WTC11 (cell line): Measurements from ENCODE around the gene GTF3C4.

Experiments used
- ATF2 ChIP-seq: sonication (generic); formaldehyde crosslinking; IDR thresholded peaks from 2 replicates; pipeline ENCODE4 v1.8.1; 2022; ENCODE audit warnings: low read depth, missing genetic modification reagents, borderline replicate concordance
- E2F1 ChIP-seq: sonication (generic); formaldehyde crosslinking; IDR thresholded peaks from 2 replicates; pipeline ENCODE4 v1.8.0; 2022; ENCODE audit warnings: mild to moderate bottlenecking, missing genetic modification reagents
- IRF1 ChIP-seq: sonication (generic); formaldehyde crosslinking; IDR thresholded peaks from 2 replicates; pipeline ENCODE4 v1.8.0; 2023; ENCODE audit warnings: missing genetic modification reagents
- TEAD1 ChIP-seq: sonication (generic); formaldehyde crosslinking; IDR thresholded peaks from 2 replicates; pipeline ENCODE4 v1.8.0; 2022; ENCODE audit warnings: mild to moderate bottlenecking, missing genetic modification reagents
- USF1 ChIP-seq: sonication (generic); formaldehyde crosslinking; IDR thresholded peaks from 2 replicates; pipeline ENCODE4 v1.8.0; 2022; ENCODE audit warnings: mild to moderate bottlenecking, missing genetic modification reagents
- ZNF138 ChIP-seq: sonication (generic); formaldehyde crosslinking; conservative IDR thresholded peaks from 2 replicates; pipeline ENCODE4 v1.8.1; 2022; ENCODE audit warnings: mild to moderate bottlenecking, moderate library complexity, missing genetic modification reagents

- TF ChIP-seq E2F1 (CRISPR knock-in tag) (no peak), USF1 (no peak), ATF2 (CRISPR knock-in tag) (no peak), TEAD1 (CRISPR knock-in tag) (no peak), IRF1 (CRISPR knock-in tag) (no peak), ZNF138 (CRISPR knock-in tag) (no peak)
Observed at GRCh38 chr9:132673355-132673754, 3.1 kb downstream of the GTF3C4 start.
